ENCODE data around the gene CAMK2B.

GRCh38 chr7:44177570-44178131 is 147.7 kb downstream of the CAMK2B start:
- TF ChIP-seq, protein P1, sequence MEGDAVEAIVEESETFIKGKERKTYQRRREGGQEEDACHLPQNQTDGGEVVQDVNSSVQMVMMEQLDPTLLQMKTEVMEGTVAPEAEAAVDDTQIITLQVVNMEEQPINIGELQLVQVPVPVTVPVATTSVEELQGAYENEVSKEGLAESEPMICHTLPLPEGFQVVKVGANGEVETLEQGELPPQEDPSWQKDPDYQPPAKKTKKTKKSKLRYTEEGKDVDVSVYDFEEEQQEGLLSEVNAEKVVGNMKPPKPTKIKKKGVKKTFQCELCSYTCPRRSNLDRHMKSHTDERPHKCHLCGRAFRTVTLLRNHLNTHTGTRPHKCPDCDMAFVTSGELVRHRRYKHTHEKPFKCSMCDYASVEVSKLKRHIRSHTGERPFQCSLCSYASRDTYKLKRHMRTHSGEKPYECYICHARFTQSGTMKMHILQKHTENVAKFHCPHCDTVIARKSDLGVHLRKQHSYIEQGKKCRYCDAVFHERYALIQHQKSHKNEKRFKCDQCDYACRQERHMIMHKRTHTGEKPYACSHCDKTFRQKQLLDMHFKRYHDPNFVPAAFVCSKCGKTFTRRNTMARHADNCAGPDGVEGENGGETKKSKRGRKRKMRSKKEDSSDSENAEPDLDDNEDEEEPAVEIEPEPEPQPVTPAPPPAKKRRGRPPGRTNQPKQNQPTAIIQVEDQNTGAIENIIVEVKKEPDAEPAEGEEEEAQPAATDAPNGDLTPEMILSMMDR (IDR thresholded peaks at IDR 0.05): no peak
- no peak for TF ChIP-seq POLR2A (IDR thresholded peaks at IDR 0.05)
